ENCODE measurements around the gene SGCA. TPM values are rescaled to one million over a fixed set of nuclear protein-coding genes. Genes with fewer than 3 reads are reported as not detected.

SGCA gene
- total and polyA plus RNA-seq, 2 of the 8 experiments (the other 6 are each of a cell fraction or from before 2014, with no cell fraction given): 0.12 TPM; not detected in 1

GRCh38 chr17:50172936-50173334 lies 7.1 kb downstream of the SGCA start (continued):
- TF ChIP-seq SP1 (IDR thresholded peaks at IDR 0.05; ENCODE audit: low read depth, low read length) (no peak), ZNF274 (IDR thresholded peaks at IDR 0.05; ENCODE audit: borderline replicate concordance, extremely low read depth, low read length) (no peak), RXRA (IDR thresholded peaks at IDR 0.05; ENCODE audit: insufficient read depth, low read depth, low read length) (no peak), CHD7 (IDR thresholded peaks at IDR 0.05; ENCODE audit: insufficient replicate concordance, low read length) (no peak), ATF2 (IDR thresholded peaks at IDR 0.05; ENCODE audit: low read length) (no peak)
